ENCODE data around the gene CACNA2D3. TPM values are rescaled to one million over a fixed set of nuclear protein-coding genes. Genes with fewer than 3 reads are reported as not detected.

CACNA2D3 gene
- total and polyA plus RNA-seq, 5 donors: 29.2 to 64.5 (median 42.4) TPM

- intact Hi-C loops (cut with DNase I): no loop called here
- no peak for ATAC-seq
- 74% methylated on average over 10 of the region's 10 CpGs for WGBS
Measured at GRCh38 chr3:54279005-54279583, 156.7 kb downstream of the CACNA2D3 start.

GRCh38 chr3:54283470-54283869 is 161.1 kb downstream of the CACNA2D3 start:
- Histone ChIP-seq H3K27me3 (ENCODE audit: control insufficient read depth, insufficient read depth) (no peaks in the 10 kb centered on the region), H3K27ac (ENCODE audit: low read length) (no peak overlapping the region), H3K4me1 (ENCODE audit: control insufficient read depth, insufficient read depth, low read length) (peaks cover 3% of the 10 kb centered on the region), H3K9me3 (ENCODE audit: control insufficient read depth, low read length) (no peaks in the 10 kb centered on the region), H3K4me3 (ENCODE audit: low read length) (no peak overlapping the region)
- 38% methylated on average over 4 of the region's 4 CpGs for WGBS
- DNase-seq (no peak), ATAC-seq (peak; percentile 81 to 93)
- intact Hi-C loops (cut with DNase I): no loop called here

More at GRCh38 chr3:54279005-54279583, 156.7 kb downstream of the CACNA2D3 start:
- no peak for DNase-seq
- Histone ChIP-seq H3K9me3 (ENCODE audit: control insufficient read depth, low read length) (no peaks in the 10 kb centered on the region), H3K4me1 (ENCODE audit: control insufficient read depth, insufficient read depth, low read length) (peaks cover 6% of the 10 kb centered on the region), H3K4me3 (ENCODE audit: low read length) (no peak overlapping the region), H3K27ac (ENCODE audit: low read length) (no peak overlapping the region), H3K27me3 (ENCODE audit: control insufficient read depth, insufficient read depth) (no peaks in the 10 kb centered on the region)

DNA sequence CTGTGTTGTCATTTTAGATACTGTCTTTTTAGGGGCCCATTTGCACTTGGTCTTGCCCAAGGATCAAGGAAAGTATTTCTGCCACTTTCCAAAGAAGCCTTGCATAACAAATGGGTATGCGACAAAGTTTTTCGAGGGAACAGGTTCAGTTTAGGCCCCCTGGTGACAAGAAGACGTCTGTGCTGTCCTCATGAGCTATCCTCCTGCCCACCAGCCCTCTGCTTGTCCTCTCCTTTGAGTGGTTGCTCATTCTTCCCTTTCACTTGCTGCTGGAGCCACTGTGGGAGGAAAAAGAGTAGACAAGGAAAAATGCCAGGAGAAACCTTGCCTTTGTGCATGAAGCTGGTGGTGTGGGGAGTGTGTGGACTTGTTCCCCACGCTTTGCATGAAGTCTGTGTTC is 171.9 kb downstream of the CACNA2D3 start:
- Histone ChIP-seq H3K27me3 (ENCODE audit: control insufficient read depth, insufficient read depth) (no peaks in the 10 kb centered on the region), H3K4me1 (ENCODE audit: control insufficient read depth, insufficient read depth, low read length) (no peaks in the 10 kb centered on the region), H3K9me3 (ENCODE audit: control insufficient read depth, low read length) (no peaks in the 10 kb centered on the region), H3K4me3 (ENCODE audit: low read length) (no peak overlapping the region), H3K27ac (ENCODE audit: low read length) (no peak overlapping the region)
- intact Hi-C loops (cut with DNase I): no loop called here
- WGBS: 57% methylated on average over 4 of the region's 4 CpGs
- ATAC-seq (no peak), DNase-seq (no peak)

GRCh38 chr3:54296531-54296930 is 174.2 kb downstream of the CACNA2D3 start:
- WGBS: 62% methylated on average over 8 of the region's 8 CpGs

DNA sequence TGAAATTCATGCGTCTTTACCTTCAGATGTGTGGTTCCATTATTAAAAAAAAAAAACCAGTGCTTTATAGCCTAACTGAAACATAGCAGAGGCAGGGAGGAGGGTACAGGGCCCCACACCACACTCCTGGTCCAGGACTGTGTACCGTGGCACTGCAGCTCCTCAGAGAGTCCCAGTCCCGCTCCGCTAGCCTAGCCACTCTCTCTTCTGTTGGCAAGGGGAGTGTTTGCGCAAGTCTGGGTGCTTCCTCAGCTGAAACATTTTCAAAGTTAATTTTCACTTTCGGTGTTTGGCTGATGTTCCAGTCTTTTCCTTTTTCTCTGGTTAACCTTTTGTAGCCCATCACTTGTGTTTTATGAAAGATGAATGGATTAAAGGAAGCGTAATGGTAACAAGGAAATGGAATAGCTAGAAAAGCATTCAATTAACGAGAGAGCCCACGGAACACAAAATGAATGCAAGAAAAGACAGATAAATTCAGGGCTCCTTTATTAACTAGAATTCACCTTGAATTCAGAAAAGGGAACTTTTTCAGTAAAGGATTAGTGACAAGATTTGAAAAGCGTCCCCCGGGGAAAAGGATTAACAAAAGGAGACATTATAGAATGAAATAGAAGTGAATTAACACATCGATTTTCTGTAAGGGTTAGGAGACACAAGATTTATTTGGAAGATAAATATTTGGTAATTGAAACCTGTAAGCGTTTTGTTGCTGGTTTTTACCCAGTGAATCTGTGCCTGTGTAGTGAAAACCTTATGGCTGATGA is 177.0 kb downstream of the CACNA2D3 start:
- no peaks in the 10 kb centered on the region for H3K9me3 ChIP-seq (ENCODE audit: control insufficient read depth, low read length)
- intact Hi-C loops (cut with DNase I): no loop called here
- WGBS: 81% methylated on average over 13 of the region's 13 CpGs
- no peak overlapping the region for H3K27ac ChIP-seq (ENCODE audit: low read length)
- ATAC-seq (peak in 1 of 2 donors; percentile 48), DNase-seq (peak in 2 of 3 donors; percentile 22 to 44)
- no peaks in the 10 kb centered on the region for H3K4me1 ChIP-seq (ENCODE audit: control insufficient read depth, insufficient read depth, low read length)
- H3K4me3 ChIP-seq (ENCODE audit: low read length): no peak overlapping the region
- H3K27me3 ChIP-seq (ENCODE audit: control insufficient read depth, insufficient read depth): no peaks in the 10 kb centered on the region

More at GRCh38 chr3:54296531-54296930, 174.2 kb downstream of the CACNA2D3 start:
- no peaks in the 10 kb centered on the region for H3K4me1 ChIP-seq (ENCODE audit: control insufficient read depth, insufficient read depth, low read length)
- H3K9me3 ChIP-seq (ENCODE audit: control insufficient read depth, low read length): no peaks in the 10 kb centered on the region
- ATAC-seq (no peak), DNase-seq (no peak)
- H3K27ac ChIP-seq (ENCODE audit: low read length): no peak overlapping the region
- intact Hi-C loops (cut with DNase I): no loop called here
- H3K4me3 ChIP-seq (ENCODE audit: low read length): no peak overlapping the region
- no peaks in the 10 kb centered on the region for H3K27me3 ChIP-seq (ENCODE audit: control insufficient read depth, insufficient read depth)

DNA sequence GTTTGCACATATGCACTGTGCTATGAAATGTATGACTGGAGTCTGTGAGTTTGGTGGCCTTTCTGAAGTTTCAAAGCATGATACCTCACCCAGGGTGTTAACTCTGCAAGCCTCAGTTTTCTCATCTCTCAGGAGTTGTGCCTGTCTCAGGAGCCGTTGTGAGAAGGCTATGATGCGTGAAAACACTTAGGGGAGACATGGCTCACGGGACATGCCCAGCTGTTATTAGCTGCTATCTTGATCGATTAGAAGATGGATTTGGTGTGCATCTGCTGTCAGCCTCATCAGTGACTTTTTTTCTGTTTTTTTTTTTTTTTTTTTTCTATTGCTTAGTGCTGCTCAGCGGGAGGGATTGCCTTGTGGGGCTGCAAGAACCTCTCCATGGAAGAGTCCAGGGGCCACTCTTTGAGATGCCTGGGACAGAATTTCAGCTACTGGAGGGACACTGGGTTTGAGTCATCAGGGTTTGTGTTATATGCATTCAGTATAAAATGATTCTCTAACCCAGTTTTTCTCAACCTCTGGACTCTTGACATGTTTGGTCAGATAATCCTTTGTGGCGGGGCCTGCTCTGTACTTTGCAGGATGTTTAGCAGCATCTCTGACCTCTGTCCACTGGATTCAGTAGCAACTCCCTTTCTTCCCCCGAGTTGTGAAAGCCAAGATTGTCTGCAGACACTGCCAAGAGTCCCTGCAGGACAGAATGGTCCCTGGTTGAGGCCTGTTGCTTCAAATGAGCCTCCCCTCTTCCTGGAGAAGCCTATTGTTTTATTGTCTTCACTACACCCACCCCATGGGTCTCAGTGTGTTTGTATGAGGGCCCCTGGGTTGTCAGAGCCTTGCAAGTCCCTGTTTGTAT is 181.4 kb downstream of the CACNA2D3 start:
- DNase-seq (no peak), ATAC-seq (no peak)
- no peaks in the 10 kb centered on the region for H3K27me3 ChIP-seq (ENCODE audit: control insufficient read depth, insufficient read depth)
- WGBS: 68% methylated on average over 7 of the region's 7 CpGs
- no peaks in the 10 kb centered on the region for H3K9me3 ChIP-seq (ENCODE audit: control insufficient read depth, low read length)
- H3K27ac ChIP-seq (ENCODE audit: low read length): no peak overlapping the region
- H3K4me1 ChIP-seq (ENCODE audit: control insufficient read depth, insufficient read depth, low read length): no peaks in the 10 kb centered on the region
- H3K4me3 ChIP-seq (ENCODE audit: low read length): no peak overlapping the region
- intact Hi-C loops (cut with DNase I): no loop called here

DNA sequence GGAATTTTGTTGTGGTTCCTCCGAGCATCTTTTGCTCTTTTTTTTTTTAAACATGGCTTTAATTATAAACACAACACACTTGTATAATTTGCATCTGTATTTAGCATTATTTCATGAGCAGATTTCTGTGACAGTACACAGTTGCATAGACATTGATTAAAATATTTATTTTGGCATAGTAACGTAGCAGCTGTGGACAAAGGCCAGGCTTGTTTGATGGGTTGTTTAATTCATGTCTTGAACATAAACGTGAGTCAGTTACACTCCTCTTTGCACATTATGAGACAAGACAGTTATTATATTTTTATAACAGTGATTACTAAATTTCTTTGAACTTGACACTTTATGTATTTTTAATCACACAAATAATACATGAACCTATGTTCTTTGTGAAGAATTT is 182.5 kb downstream of the CACNA2D3 start:
- Histone ChIP-seq H3K27me3 (ENCODE audit: control insufficient read depth, insufficient read depth) (no peaks in the 10 kb centered on the region), H3K27ac (ENCODE audit: low read length) (no peak overlapping the region), H3K4me1 (ENCODE audit: control insufficient read depth, insufficient read depth, low read length) (no peaks in the 10 kb centered on the region), H3K4me3 (ENCODE audit: low read length) (no peak overlapping the region), H3K9me3 (ENCODE audit: control insufficient read depth, low read length) (no peaks in the 10 kb centered on the region)
- ATAC-seq (no peak), DNase-seq (no peak)
- intact Hi-C loops (cut with DNase I): no loop called here
- 45% methylated on average over 3 of the region's 3 CpGs for WGBS

DNA sequence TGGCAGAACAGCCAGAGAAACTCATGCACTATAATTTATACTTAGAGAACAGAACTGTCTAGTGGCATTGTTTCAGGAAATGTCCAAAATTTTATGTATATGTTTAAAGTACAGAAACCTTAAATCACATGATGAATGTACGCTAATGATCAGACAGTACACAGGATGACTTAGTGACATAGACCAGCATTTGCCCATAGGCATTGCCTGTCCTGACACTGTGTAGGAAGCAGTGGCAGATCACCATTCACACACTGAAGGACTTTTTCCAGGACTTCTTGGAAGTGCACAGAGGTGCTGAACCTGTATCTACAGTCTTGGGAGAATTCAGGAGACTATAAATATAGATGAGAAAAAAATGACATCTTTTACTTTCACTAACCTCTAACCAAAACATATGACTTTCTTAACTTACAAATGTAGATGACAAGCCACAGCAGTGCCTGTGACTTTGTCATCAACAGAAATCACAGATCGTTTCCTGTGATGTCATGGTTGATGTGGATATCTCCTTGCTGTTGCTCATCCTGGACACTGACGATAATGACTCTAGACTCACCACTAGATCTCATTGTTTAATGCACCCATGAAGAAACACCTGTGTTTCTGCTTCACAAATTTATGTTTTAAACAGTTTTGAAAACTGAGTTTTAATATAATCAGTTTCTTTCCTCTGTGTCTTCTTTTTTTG is 183.2 kb downstream of the CACNA2D3 start:
- no peaks in the 10 kb centered on the region for H3K9me3 ChIP-seq (ENCODE audit: control insufficient read depth, low read length)
- no peak overlapping the region for H3K4me3 ChIP-seq (ENCODE audit: low read length)
- 43% methylated on average over 3 of the region's 3 CpGs for WGBS
- H3K27ac ChIP-seq (ENCODE audit: low read length): no peak overlapping the region
- no peak for DNase-seq
- no peaks in the 10 kb centered on the region for H3K27me3 ChIP-seq (ENCODE audit: control insufficient read depth, insufficient read depth)
- ATAC-seq: no peak
- intact Hi-C loops (cut with DNase I): no loop called here
- H3K4me1 ChIP-seq (ENCODE audit: control insufficient read depth, insufficient read depth, low read length): no peaks in the 10 kb centered on the region

DNA sequence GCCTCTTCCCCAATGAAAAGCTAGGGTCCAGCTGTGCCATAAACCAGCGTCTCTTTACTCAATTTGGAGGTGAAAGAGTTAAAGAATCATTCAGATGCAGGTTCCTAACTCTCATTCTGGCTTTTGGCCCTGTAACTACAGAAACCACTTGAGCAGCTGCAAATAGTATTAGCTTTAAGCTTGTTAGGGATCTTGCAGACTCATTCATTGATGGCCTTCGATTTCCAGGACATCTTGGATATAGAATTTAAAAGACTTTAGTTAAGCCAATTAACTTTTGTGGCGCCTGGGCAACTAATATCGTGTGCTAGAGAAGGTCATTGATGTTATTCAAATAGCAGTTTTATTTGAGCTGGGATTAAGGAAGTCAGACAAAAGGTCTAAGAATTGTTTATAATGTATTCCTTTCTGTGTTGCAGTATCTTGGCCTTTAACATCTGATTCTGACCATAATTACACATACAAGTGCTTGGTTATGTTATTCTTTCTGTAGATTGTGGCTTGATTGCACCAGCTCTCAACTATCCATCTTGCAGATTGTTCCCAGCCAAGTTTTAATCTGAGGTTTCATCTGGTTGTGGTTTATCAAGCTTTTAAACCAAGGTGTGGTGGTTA is 185.3 kb downstream of the CACNA2D3 start:
- H3K4me1 ChIP-seq (ENCODE audit: control insufficient read depth, insufficient read depth, low read length): no peaks in the 10 kb centered on the region
- no peaks in the 10 kb centered on the region for H3K27me3 ChIP-seq (ENCODE audit: control insufficient read depth, insufficient read depth)
- intact Hi-C loops (cut with DNase I): no loop called here
- H3K4me3 ChIP-seq (ENCODE audit: low read length): no peak overlapping the region
- no peak for DNase-seq
- ATAC-seq: no peak
- 72% methylated on average over 4 of the region's 4 CpGs for WGBS
- no peaks in the 10 kb centered on the region for H3K9me3 ChIP-seq (ENCODE audit: control insufficient read depth, low read length)
- H3K27ac ChIP-seq (ENCODE audit: low read length): no peak overlapping the region

DNA sequence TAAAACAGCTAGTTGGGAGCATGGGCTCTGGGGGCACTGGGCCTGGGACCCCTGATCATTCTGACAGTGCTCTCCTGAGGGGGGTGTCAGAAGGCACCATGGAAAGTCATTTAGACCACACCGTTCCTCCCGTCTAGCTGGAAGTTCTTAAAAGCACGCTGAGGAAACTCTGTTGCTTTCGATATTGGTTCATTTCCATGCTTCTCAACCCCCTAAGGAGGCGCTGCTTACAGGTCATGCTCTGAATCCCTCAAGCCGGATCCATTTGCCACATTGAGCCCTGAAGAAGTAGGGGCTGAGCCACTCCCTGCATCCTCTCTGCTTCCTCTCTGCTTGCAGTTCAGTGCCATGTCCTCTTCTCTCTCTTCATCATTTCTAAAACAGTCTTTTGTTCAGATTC is 187.2 kb downstream of the CACNA2D3 start:
- H3K27me3 ChIP-seq (ENCODE audit: control insufficient read depth, insufficient read depth): no peaks in the 10 kb centered on the region

More for the DNA sequence above, 187.2 kb downstream of the CACNA2D3 start:
- intact Hi-C loops (cut with DNase I): no loop called here
- DNase-seq (no peak), ATAC-seq (no peak)
- no peaks in the 10 kb centered on the region for H3K4me1 ChIP-seq (ENCODE audit: control insufficient read depth, insufficient read depth, low read length)
- no peaks in the 10 kb centered on the region for H3K9me3 ChIP-seq (ENCODE audit: control insufficient read depth, low read length)
- no peak overlapping the region for H3K27ac ChIP-seq (ENCODE audit: low read length)
- WGBS: 67% methylated on average over 6 of the region's 6 CpGs
- no peak overlapping the region for H3K4me3 ChIP-seq (ENCODE audit: low read length)
